ENCODE results near the gene CFAP61. TPM values are rescaled to one million over a fixed set of nuclear protein-coding genes. Genes with fewer than 3 reads are reported as not detected.

The CFAP61 gene
- total and polyA plus RNA-seq, 9 of the 15 experiments (the other 6 are each of a cell fraction or from before 2014, with no cell fraction given) = 0.11 TPM; not detected in 8

GRCh38 chr20:20143165-20143564 lies 90.8 kb downstream of the CFAP61 start (continued):
- TF ChIP-seq PYGO2 (tag; IDR thresholded peaks at IDR 0.05) (no peak), ATF4 (CRISPR knock-in tag; IDR thresholded peaks at IDR 0.05) (no peak), POLR2A (conservative IDR thresholded peaks at IDR 0.05) (no peak)

- Histone ChIP-seq H3K9me1 (ENCODE audit: control insufficient read depth, insufficient read depth, low read length) (no peaks in the 10 kb centered on the region), H3K79me2 (ENCODE audit: control insufficient read depth, insufficient read depth, low read length) (no peaks in the 10 kb centered on the region), H3K9ac (ENCODE audit: insufficient read depth in 1 of 2, low read depth in 2 of 2, low read length in 2 of 2) (no peak overlapping the region), H3K4me1 (replicated peaks in 1 of 2; ENCODE audit: control insufficient read depth in 2 of 2, insufficient read depth in 2 of 2, low read length in 2 of 2) (no peaks in the 10 kb centered on the region), H4K20me1 (replicated peaks; ENCODE audit: control insufficient read depth, insufficient read depth, low read length) (no peaks in the 10 kb centered on the region), H3K4me3 (no peak overlapping the region), H3K4me2 (ENCODE audit: insufficient read depth, low read length) (no peak overlapping the region), H3K36me3 (ENCODE audit: control insufficient read depth, insufficient read depth, low read length) (no peaks in the 10 kb centered on the region), H3K27ac (ENCODE audit: extremely low read depth, low read depth, low read length) (no peak overlapping the region), H2AFZ (ENCODE audit: low read depth, low read length) (no peak overlapping the region), H3K27me3 (ENCODE audit: control insufficient read depth in 2 of 2, insufficient read depth in 2 of 2, low read length in 2 of 2) (no peaks in the 10 kb centered on the region), H3K9me3 (replicated peaks; ENCODE audit: control insufficient read depth, insufficient read depth, low read depth, low read length) (no peaks in the 10 kb centered on the region)
- intact Hi-C loops (cut with micrococcal nuclease) (no loop called here), in situ Hi-C loops (cut with MboI) (no loop called here)
- TF ChIP-seq SMARCE1 (IDR thresholded peaks at IDR 0.05) = no peak
- no peak for TF ChIP-seq ZNF830 (CRISPR knock-in tag; IDR thresholded peaks at IDR 0.05)
- no peak for TF ChIP-seq KAT7 (CRISPR knock-in tag; IDR thresholded peaks at IDR 0.05; ENCODE audit: borderline replicate concordance)
- no peak for TF ChIP-seq ZBTB2 (IDR thresholded peaks at IDR 0.05)
- no peak for TF ChIP-seq ZNF280B (CRISPR knock-in tag; IDR thresholded peaks at IDR 0.05)
- no peak for TF ChIP-seq MEIS2 (IDR thresholded peaks at IDR 0.05; ENCODE audit: partially characterized antibody)
- TF ChIP-seq SRSF7 (optimal IDR thresholded peaks at IDR 0.05; ENCODE audit: low read depth, low read length) = no peak
- TF ChIP-seq ZNF561 (CRISPR knock-in tag; conservative IDR thresholded peaks at IDR 0.05) = no peak
- no peak for TF ChIP-seq NCOA1 (IDR thresholded peaks at IDR 0.05; ENCODE audit: low read depth)
- TF ChIP-seq ZNF79 (CRISPR knock-in tag; IDR thresholded peaks at IDR 0.05; ENCODE audit: low read depth) = no peak
- TF ChIP-seq FOXM1 (IDR thresholded peaks at IDR 0.05; ENCODE audit: low read depth) = no peak
- TF ChIP-seq FOXM1 (CRISPR knock-in tag; IDR thresholded peaks at IDR 0.05; ENCODE audit: low read depth) = no peak
- BruUV-seq (replicated peaks) = no TSS peak
- DNase-seq (ENCODE audit: extremely low read depth in 1 of 4, low spot score in 3 of 4) (no peak), FAIRE-seq (no peak), ATAC-seq (no peak)
- ChIA-PET POLR2A (no interaction called here), CTCF (ENCODE audit: low intra/inter-chr PET ratio) (no interaction called here)
- WGBS (ENCODE audit: insufficient coverage, low coverage, missing lambda C conversion rate) = 0% methylated on average over 2 of the region's 2 CpGs
Observed at GRCh38 chr20:20143646-20144045, 91.3 kb downstream of the CFAP61 start.
